Effector memory CD4-positive, alpha-beta T cell (primary cell): ENCODE results near the gene CTNNA2.

Experiments
- DNase-seq, 3 donors: peaks; one replicate each; pipeline ENCODE4 v3.0.0-alpha.2; 2020
- H3K27ac ChIP-seq: 2 replicates; pipeline ENCODE4 v1.7.0; 2013; ENCODE audit warnings: mild to moderate bottlenecking, low read length, moderate library complexity; ENCODE audit not compliant: insufficient read depth, poor library complexity, severe bottlenecking
- H3K27me3 ChIP-seq: replicated peaks from 2 replicates; pipeline ENCODE4 v1.7.0; 2013; ENCODE audit warnings: mild to moderate bottlenecking, low read length; ENCODE audit not compliant: insufficient read depth, control insufficient read depth, poor library complexity, severe bottlenecking
- H3K36me3 ChIP-seq: 2 replicates; pipeline ENCODE4 v1.7.0; 2013; ENCODE audit warnings: mild to moderate bottlenecking, low read length, moderate library complexity; ENCODE audit not compliant: control insufficient read depth, insufficient read depth
- H3K4me1 ChIP-seq: 2 replicates; pipeline ENCODE4 v1.7.0; 2013; ENCODE audit warnings: low read length, mild to moderate bottlenecking; ENCODE audit not compliant: control insufficient read depth, insufficient read depth, poor library complexity, severe bottlenecking
- H3K4me3 ChIP-seq: 2 replicates; pipeline ENCODE4 v1.7.0; 2013; ENCODE audit warnings: low read length, low read depth, mild to moderate bottlenecking; ENCODE audit not compliant: insufficient read depth, poor library complexity, severe bottlenecking
- H3K9me3 ChIP-seq: 2 replicates; pipeline ENCODE4 v1.7.0; 2013; ENCODE audit warnings: mild to moderate bottlenecking, low read length, moderate library complexity; ENCODE audit not compliant: control insufficient read depth

The CTNNA2 gene

GRCh38 chr2:80396276-80396675, 883.4 kb downstream of the CTNNA2 start:
- no peak for DNase-seq
- Histone ChIP-seq H3K4me3 (no peak overlapping the region), H3K27me3 (no peaks in the 10 kb centered on the region), H3K9me3 (no peaks in the 10 kb centered on the region), H3K27ac (no peak overlapping the region), H3K36me3 (no peaks in the 10 kb centered on the region), H3K4me1 (no peaks in the 10 kb centered on the region)

- Histone ChIP-seq H3K36me3 (no peaks in the 10 kb centered on the region), H3K27ac (no peak overlapping the region), H3K27me3 (no peaks in the 10 kb centered on the region), H3K9me3 (no peaks in the 10 kb centered on the region), H3K4me1 (no peaks in the 10 kb centered on the region), H3K4me3 (no peak overlapping the region)
- DNase-seq, result no peak
These were observed 890.2 kb downstream of the CTNNA2 start for GRCh38 chr2:80403081-80403480.

- Histone ChIP-seq H3K36me3 (no peaks in the 10 kb centered on the region), H3K4me3 (no peak overlapping the region), H3K9me3 (no peaks in the 10 kb centered on the region), H3K27ac (no peak overlapping the region), H3K4me1 (no peaks in the 10 kb centered on the region), H3K27me3 (no peaks in the 10 kb centered on the region)
- DNase-seq, result no peak
These were observed 894.5 kb downstream of the CTNNA2 start for GRCh38 chr2:80407377-80407776.

GRCh38 chr2:80410346-80410745, 897.5 kb downstream of the CTNNA2 start:
- Histone ChIP-seq H3K9me3 (no peaks in the 10 kb centered on the region), H3K36me3 (no peaks in the 10 kb centered on the region), H3K4me3 (no peak overlapping the region), H3K4me1 (no peaks in the 10 kb centered on the region), H3K27ac (no peak overlapping the region), H3K27me3 (no peaks in the 10 kb centered on the region)
- no peak for DNase-seq

GRCh38 chr2:80413136-80413535, 900.3 kb downstream of the CTNNA2 start:
- H3K4me3 ChIP-seq, result no peak overlapping the region
- H3K36me3 ChIP-seq, result no peaks in the 10 kb centered on the region
- no peaks in the 10 kb centered on the region for H3K27me3 ChIP-seq
- H3K27ac ChIP-seq, result no peak overlapping the region
- DNase-seq, result no peak
- H3K4me1 ChIP-seq, result no peaks in the 10 kb centered on the region
- no peaks in the 10 kb centered on the region for H3K9me3 ChIP-seq

- Histone ChIP-seq H3K36me3 (no peaks in the 10 kb centered on the region), H3K27me3 (no peaks in the 10 kb centered on the region), H3K4me1 (no peaks in the 10 kb centered on the region), H3K9me3 (no peaks in the 10 kb centered on the region), H3K4me3 (no peak overlapping the region), H3K27ac (no peak overlapping the region)
- no peak for DNase-seq
These were observed 904.9 kb downstream of the CTNNA2 start for GRCh38 chr2:80417737-80418136.

- H3K4me3 ChIP-seq, result no peak overlapping the region
- no peaks in the 10 kb centered on the region for H3K9me3 ChIP-seq
- H3K27me3 ChIP-seq, result no peaks in the 10 kb centered on the region
- H3K4me1 ChIP-seq, result no peaks in the 10 kb centered on the region
- no peak overlapping the region for H3K27ac ChIP-seq
- H3K36me3 ChIP-seq, result no peaks in the 10 kb centered on the region
- DNase-seq, result no peak
These were observed 907.8 kb downstream of the CTNNA2 start for GRCh38 chr2:80420530-80421208.

GRCh38 chr2:80429251-80429650, 916.4 kb downstream of the CTNNA2 start:
- no peak for DNase-seq
- Histone ChIP-seq H3K4me3 (no peak overlapping the region), H3K4me1 (no peaks in the 10 kb centered on the region), H3K9me3 (no peaks in the 10 kb centered on the region), H3K36me3 (no peaks in the 10 kb centered on the region), H3K27ac (no peak overlapping the region), H3K27me3 (no peaks in the 10 kb centered on the region)

- Histone ChIP-seq H3K27me3 (no peaks in the 10 kb centered on the region), H3K4me1 (no peaks in the 10 kb centered on the region), H3K9me3 (no peaks in the 10 kb centered on the region), H3K4me3 (no peak overlapping the region), H3K36me3 (no peaks in the 10 kb centered on the region), H3K27ac (no peak overlapping the region)
- no peak for DNase-seq
These were observed 925.1 kb downstream of the CTNNA2 start for GRCh38 chr2:80437959-80438358.

- Histone ChIP-seq H3K27me3 (no peaks in the 10 kb centered on the region), H3K36me3 (no peaks in the 10 kb centered on the region), H3K9me3 (no peaks in the 10 kb centered on the region), H3K4me3 (no peak overlapping the region), H3K27ac (no peak overlapping the region), H3K4me1 (no peaks in the 10 kb centered on the region)
- no peak for DNase-seq
These were observed 925.8 kb downstream of the CTNNA2 start for GRCh38 chr2:80438686-80439085.
